GM12878 (cell line): ENCODE data around the gene MOGAT3. TPM values are rescaled to one million over a fixed set of nuclear protein-coding genes. Genes with fewer than 3 reads are reported as not detected.

Experiments
- ATAC-seq: fragments of 200-7000 bp; cut with Tn5 transposase; 3 replicates; pipeline ENCODE4 v1.9.1; 2020; ENCODE audit warnings: mild to moderate bottlenecking, moderate library complexity
- BruUV-seq: library from RNA; stranded (reverse); fragments of 400-500 nt; replicated peaks from 2 replicates; lab custom pipeline; 2021; lab: Mats Ljungman, UMichigan
- CTCF ChIA-PET: fragments of 300-600 bp; sonication (Branson Sonifier 250); formaldehyde crosslinking; extraction: SDS; loops from one replicate; lab custom pipeline; 2021; ENCODE audit warnings: inconsistent platforms; lab: Yijun Ruan, JAX
- POLR2A ChIA-PET: fragments of 350-600 bp; formaldehyde crosslinking; extraction: SDS; loops from one replicate; lab custom pipeline; 2021; ENCODE audit warnings: inconsistent platforms; lab: Charles Lee
- RAD21 ChIA-PET: fragments of 300-600 bp; sonication (Branson Sonifier 250); formaldehyde crosslinking; loops from one replicate; lab custom pipeline; 2023; ENCODE audit warnings: antibody characterized with exemption; ENCODE audit not compliant: unreplicated experiment; lab: Charles Lee
- SMC1A ChIA-PET: fragments of 300-600 bp; sonication (Branson Sonifier 250); formaldehyde crosslinking; loops from one replicate; lab custom pipeline; 2023; ENCODE audit not compliant: unreplicated experiment, uncharacterized antibody; lab: Charles Lee
- DNase-seq: peaks from one replicate; pipeline ENCODE4 v3.0.0-alpha.2; 2011; ENCODE audit warnings: low read depth, low spot score
- FAIRE-seq: peaks from 3 replicates; lab custom pipeline; 2011; peaks lifted over from hg19 to GRCh38; lab: Jason Lieb, UNC
- H2AFZ ChIP-seq: 2 replicates; pipeline ENCODE4 v1.6.0; 2011; ENCODE audit warnings: low read depth, low read length, control low read depth; ENCODE audit not compliant: control insufficient read depth
- H3K27ac ChIP-seq: 2 replicates; pipeline ENCODE4 v1.5.1; 2011; ENCODE audit warnings: control low read depth; ENCODE audit not compliant: control insufficient read depth, insufficient read depth
- H3K27me3 ChIP-seq, 2 experiments: replicated peaks in 1 of 2; 2 replicates each; pipeline versions ENCODE4 v1.6.0 to v1.6.1; 2011; ENCODE audit warnings: low read length in 1 of 2; ENCODE audit not compliant: control insufficient read depth in 2 of 2, insufficient read depth in 2 of 2
- H3K36me3 ChIP-seq, 2 experiments: 2 replicates each; pipeline ENCODE4 v1.5.1; 2011; ENCODE audit warnings: low read length in 1 of 2; ENCODE audit not compliant: control insufficient read depth in 2 of 2, insufficient read depth in 2 of 2
- H3K4me1 ChIP-seq: 2 replicates; pipeline ENCODE4 v1.6.1; 2011; ENCODE audit warnings: mild to moderate bottlenecking, low read length, moderate library complexity, mixed read lengths; ENCODE audit not compliant: control insufficient read depth, insufficient read depth
- H3K4me2 ChIP-seq: 2 replicates; pipeline ENCODE4 v1.6.0; 2011; ENCODE audit warnings: control low read depth; ENCODE audit not compliant: control insufficient read depth, insufficient read depth
- H3K4me3 ChIP-seq: fragments of 200-600 bp; sonication (generic); 2 replicates; pipeline ENCODE4 v1.5.1; 2016
- H3K79me2 ChIP-seq: 2 replicates; pipeline ENCODE4 v1.6.0; 2011; ENCODE audit warnings: low read length; ENCODE audit not compliant: control insufficient read depth, insufficient read depth
- H3K9ac ChIP-seq: 2 replicates; pipeline ENCODE4 v1.8.0; 2011; ENCODE audit warnings: low read length, control low read depth, mixed read lengths; ENCODE audit not compliant: control insufficient read depth, insufficient read depth
- H3K9me3 ChIP-seq: replicated peaks from 3 replicates; pipeline ENCODE4 v1.5.1; 2011; ENCODE audit warnings: mild to moderate bottlenecking, low read length; ENCODE audit not compliant: control insufficient read depth, insufficient read depth
- H4K20me1 ChIP-seq: 2 replicates; pipeline ENCODE4 v1.6.0; 2011; ENCODE audit not compliant: control insufficient read depth, insufficient read depth
- BCL3 ChIP-seq: IDR thresholded peaks from 2 replicates; pipeline ENCODE4 v1.6.1; 2011; ENCODE audit warnings: borderline replicate concordance, low read depth, mild to moderate bottlenecking, moderate library complexity, low read length; ENCODE audit not compliant: insufficient read depth, poor library complexity, severe bottlenecking
- CREB1 ChIP-seq: IDR thresholded peaks from 2 replicates; pipeline ENCODE4 v1.6.1; 2012; ENCODE audit warnings: low read depth, mild to moderate bottlenecking, inconsistent platforms
- CREM ChIP-seq: IDR thresholded peaks from 2 replicates; pipeline ENCODE4 v1.6.1; 2014; ENCODE audit warnings: antibody characterized with exemption, low read depth
- CUX1 ChIP-seq: IDR thresholded peaks from 2 replicates; pipeline ENCODE4 v1.6.1; 2012; ENCODE audit warnings: improper control_type of control experiment, low read depth, low read length; ENCODE audit not compliant: insufficient replicate concordance
- EZH2 ChIP-seq: IDR thresholded peaks from 2 replicates; pipeline ENCODE4 v1.6.1; 2012; ENCODE audit warnings: low read depth, mild to moderate bottlenecking, control low read depth, inconsistent platforms, low read length, borderline replicate concordance; ENCODE audit not compliant: control insufficient read depth
- KAT2A ChIP-seq: conservative IDR thresholded peaks from 2 replicates; pipeline ENCODE4 v1.6.1; 2011; ENCODE audit warnings: low read depth, low read length; ENCODE audit not compliant: control insufficient read depth
- NFYB ChIP-seq: IDR thresholded peaks from 2 replicates; pipeline ENCODE4 v1.6.1; 2011; ENCODE audit warnings: low read depth, mild to moderate bottlenecking, low read length, improper control_type of control experiment, moderate library complexity; ENCODE audit not compliant: insufficient read depth
- POLR2AphosphoS2 ChIP-seq: IDR thresholded peaks from 2 replicates; pipeline ENCODE4 v1.6.1; 2011; ENCODE audit warnings: low read depth, mild to moderate bottlenecking, low read length, improper control_type of control experiment, moderate library complexity
- ZNF592 ChIP-seq: fragments of 450-650 bp; IDR thresholded peaks from 2 replicates; pipeline ENCODE4 v1.6.1; 2017; ENCODE audit warnings: mild to moderate bottlenecking, moderate library complexity
- WGBS: methylation state at CpG from one replicate; pipeline ENCODE4 v1.1.6; 2016; ENCODE audit warnings: low lambda C conversion rate; ENCODE audit not compliant: insufficient replicate concordance, insufficient coverage; ENCODE audit errors: missing lambda C conversion rate; 5-methylcytosine and 5-hydroxymethylcytosine counted together
- in situ Hi-C: fragments of 300-500 bp; cut with MboI; formaldehyde crosslinking; loops from 9 replicates; pipeline ENCODE4 v1.14.3; 2018; ENCODE audit warnings: mixed read lengths
- intact Hi-C: fragments of 100-400 bp; cut with micrococcal nuclease; formaldehyde crosslinking; loops from one replicate; pipeline ENCODE4 v1.14.2; 2022; ENCODE audit not compliant: unreplicated experiment
- polyA plus RNA-seq, 11 experiments: library from polyadenylated mRNA; depleted of rRNA in 4 of 11; unstranded in 6 of 11; stranded (reverse) in 5 of 11; fragments of >200 nt; fragmentation: Nextera tagmentation in 4 of 11; fragmentation: Illumina TruSeq in 1 of 11; extraction: Ambion mirVana in 4 of 11; extraction: Trizol in 1 of 11; gene quantifications; 1 replicate in 1 of 11; 2 replicates in 10 of 11; pipeline versions ENCODE4 v1.2.1 to v1.2.3, GENCODE V29; 2011 to 2016; ENCODE audit warnings: inconsistent platforms in 2 of 11, missing spikeins in 2 of 11, low read depth in 1 of 11
- total RNA-seq, 4 experiments: library from RNA; depleted of rRNA in 3 of 4; stranded (reverse); fragments of >200 nt in 3 of 4; fragmentation: Illumina TruSeq in 1 of 4; extraction: Trizol in 1 of 4; gene quantifications; 2 replicates each; pipeline versions ENCODE4 v1.2.1 to v1.2.3, GENCODE V29; 2013 to 2021

MOGAT3 gene
- total and polyA plus RNA-seq, 10 of the 15 experiments (the other 5 are each of a cell fraction or from before 2014, with no cell fraction given): 0.11 TPM; not detected in 9

GRCh38 chr7:101241015-101241363 is 40.2 kb upstream of the MOGAT3 start:
- in situ Hi-C loops (no loop called here), intact Hi-C loops (no loop called here)
- Histone ChIP-seq H3K9me3 (no peaks in the 10 kb centered on the region), H3K27me3 (no peaks in the 10 kb centered on the region), H3K4me2 (no peak overlapping the region), H3K9ac (no peak overlapping the region), H3K79me2 (peaks cover 21% of the 10 kb centered on the region), H4K20me1 (no peaks in the 10 kb centered on the region), H3K27ac (no peak overlapping the region), H3K36me3 (peaks cover 7 to 14% of the 10 kb centered on the region in 2 experiments; a peak in 3 of 4 replicates), H2AFZ (no peak overlapping the region), H3K4me1 (peaks cover 6% of the 10 kb centered on the region), H3K4me3 (no peak overlapping the region)
- ChIA-PET CTCF (interaction anchor here (5.3 kb wide), 1 partner anchor 97 kb away, joined by 74 read pairs; no protein-coding TSS in a partner anchor), SMC1A (interaction anchor here (1.4 kb wide), 1 partner anchor 23 kb away, joined by 3 read pairs; the partner anchor contains the start of gene ZNHIT1), POLR2A (no interaction called here), RAD21 (interaction anchor here (0.7 to 0.9 kb wide), 2 partner anchors 50 to 97 kb away, joined by 4 to 5 read pairs; no protein-coding TSS in a partner anchor)
- no TSS peak for BruUV-seq
- no peak for ATAC-seq
- TF ChIP-seq BCL3 (no peak), EZH2 (no peak), CREM (no peak), POLR2AphosphoS2 (no peak), CREB1 (no peak), ZNF592 (no peak), KAT2A (no peak), CUX1 (no peak), NFYB (no peak)
- FAIRE-seq: no peak
- DNase-seq: no peak
- 93% methylated on average over 12 of the region's 12 CpGs for WGBS
